CD4-positive, alpha-beta T cell (primary cell): ENCODE data around the gene ADAM22. TPM values are rescaled to one million over a fixed set of nuclear protein-coding genes. Genes with fewer than 3 reads are reported as not detected.

ENCODE experiments used
- ATAC-seq: fragments of 200-7000 bp; cut with Tn5 transposase; one replicate; pipeline ENCODE4 v1.10.0; 2022; ENCODE audit warnings: mild to moderate bottlenecking; ENCODE audit not compliant: poor library complexity
- CTCF ChIA-PET: fragments of 350-600 bp; sonication (Branson Sonifier 250); formaldehyde crosslinking; loops from one replicate; lab custom pipeline; 2021; ENCODE audit warnings: antibody characterized with exemption, inconsistent platforms; lab: Charles Lee
- POLR2A ChIA-PET: fragments of 350-600 bp; sonication (Branson Sonifier 250); formaldehyde crosslinking; loops from one replicate; lab custom pipeline; 2021; ENCODE audit warnings: antibody characterized with exemption, inconsistent platforms; lab: Charles Lee
- DNase-seq, 14 experiments: peaks; one replicate each; pipeline ENCODE4 v3.0.0-alpha.2; 2013 to 2020; ENCODE audit warnings: mixed read lengths in 2 of 14
- H3K27ac ChIP-seq, 2 donors: one replicate each; pipeline versions ENCODE4 v1.5.1 to v1.7.0; 2013; ENCODE audit warnings: low read length in 2 of 2, low read depth in 1 of 2, mild to moderate bottlenecking in 1 of 2
- H3K27me3 ChIP-seq, 2 experiments: 1 replicate in 1 of 2; 2 replicates in 1 of 2; pipeline versions ENCODE4 v1.6.1 to v1.7.0; 2013; ENCODE audit warnings: low read length in 2 of 2, control low read depth in 1 of 2, mild to moderate bottlenecking in 1 of 2, moderate library complexity in 1 of 2; ENCODE audit not compliant: insufficient read depth in 2 of 2, control insufficient read depth in 1 of 2
- H3K36me3 ChIP-seq: one replicate; pipeline ENCODE4 v1.6.1; 2013; ENCODE audit warnings: low read length, control low read depth; ENCODE audit not compliant: insufficient read depth
- H3K4me1 ChIP-seq: one replicate; pipeline ENCODE4 v1.6.1; 2013; ENCODE audit warnings: low read length, control low read depth; ENCODE audit not compliant: insufficient read depth
- H3K4me3 ChIP-seq: one replicate; pipeline ENCODE4 v1.5.1; 2013; ENCODE audit warnings: mild to moderate bottlenecking, low read length, moderate library complexity
- H3K9me3 ChIP-seq, 2 experiments: 1 replicate in 1 of 2; 2 replicates in 1 of 2; pipeline versions ENCODE4 v1.6.1 to v1.7.0; 2013; ENCODE audit warnings: low read length in 2 of 2, mild to moderate bottlenecking in 2 of 2, control low read depth in 1 of 2, moderate library complexity in 1 of 2; ENCODE audit not compliant: control insufficient read depth in 1 of 2, insufficient read depth in 1 of 2
- H3K27ac Mint-ChIP-seq: one replicate; pipeline ENCODE4 v1.8.0; 2020; ENCODE audit warnings: mixed read lengths
- H3K27me3 Mint-ChIP-seq: one replicate; pipeline ENCODE4 v1.8.0; 2021; ENCODE audit warnings: mixed read lengths
- H3K36me3 Mint-ChIP-seq: one replicate; pipeline ENCODE4 v1.8.0; 2021; ENCODE audit warnings: low read depth, mixed read lengths
- H3K4me1 Mint-ChIP-seq: one replicate; pipeline ENCODE4 v1.8.0; 2021; ENCODE audit warnings: low read depth, mixed read lengths
- H3K4me3 Mint-ChIP-seq: one replicate; pipeline ENCODE4 v1.8.0; 2020; ENCODE audit warnings: mild to moderate bottlenecking, mixed read lengths
- H3K9me3 Mint-ChIP-seq: one replicate; pipeline ENCODE4 v1.8.0; 2020; ENCODE audit warnings: mixed read lengths
- CTCF ChIP-seq: fragments of 200-600 bp; IDR thresholded peaks from one replicate; pipeline ENCODE4 v1.8.0; 2022; ENCODE audit warnings: antibody characterized with exemption, mild to moderate bottlenecking
- intact Hi-C, 2 experiments: fragments of 100-400 bp; cut with DNase I in 1 of 2; cut with micrococcal nuclease in 1 of 2; formaldehyde crosslinking; loops; one replicate each; pipeline versions ENCODE4 v1.15.1 to v1.9.0; 2023 to 2025; cut with DNase I, micrococcal nuclease
- total RNA-seq, 174 experiments: library from RNA in 2 of 174; stranded (reverse) in 2 of 174; gene quantifications; one replicate each; pipeline ENCODE4 v1.2.3 and lab custom pipeline; 2021 to 2026

The ADAM22 gene
- total RNA-seq, 2 experiments from 2014 or later, result 0.60 to 0.64 TPM

- Histone ChIP-seq H3K9me3 (no peaks in the 10 kb centered on the region), H3K27ac (no peak overlapping the region), H3K4me3 (no peak overlapping the region), H3K4me1 (no peaks in the 10 kb centered on the region), H3K36me3 (no peaks in the 10 kb centered on the region), H3K27me3 (no peaks in the 10 kb centered on the region)
- no peak for TF ChIP-seq CTCF
- Mint-ChIP-seq H3K27me3 (no peaks in the 10 kb centered on the region), H3K36me3 (peaks cover 23% of the 10 kb centered on the region), H3K27ac (no peak overlapping the region), H3K4me3 (no peak overlapping the region), H3K9me3 (no peaks in the 10 kb centered on the region), H3K4me1 (no peaks in the 10 kb centered on the region)
- DNase-seq (no peak), ATAC-seq (no peak)
- ChIA-PET CTCF (no interaction called here), POLR2A (no interaction called here)
- intact Hi-C loops, result no loop called here
Observed at GRCh38 chr7:88150033-88150432, 216.0 kb downstream of the ADAM22 start.

GRCh38 chr7:88151119-88151790 is 217.2 kb downstream of the ADAM22 start:
- H3K27ac ChIP-seq, result no peak overlapping the region
- Mint-ChIP-seq H3K4me1 (no peaks in the 10 kb centered on the region), H3K27ac (no peak overlapping the region), H3K4me3 (no peak overlapping the region), H3K27me3 (no peaks in the 10 kb centered on the region), H3K9me3 (no peaks in the 10 kb centered on the region), H3K36me3 (peaks cover 17% of the 10 kb centered on the region)
- POLR2A ChIA-PET, result no interaction called here
- TF ChIP-seq CTCF, result no peak
- H3K36me3 ChIP-seq, result no peaks in the 10 kb centered on the region
- DNase-seq, result no peak
- no peaks in the 10 kb centered on the region for H3K9me3 ChIP-seq
- no peaks in the 10 kb centered on the region for H3K4me1 ChIP-seq
- intact Hi-C loops, result no loop called here
- no peaks in the 10 kb centered on the region for H3K27me3 ChIP-seq
- no peak overlapping the region for H3K4me3 ChIP-seq
- no peak for ATAC-seq
- CTCF ChIA-PET, result no interaction called here

- H3K27ac ChIP-seq, result no peak overlapping the region
- CTCF ChIA-PET, result no interaction called here
- ATAC-seq, result no peak
- peaks cover 9% of the 10 kb centered on the region for H3K9me3 Mint-ChIP-seq
- intact Hi-C loops, result no loop called here
- POLR2A ChIA-PET, result no interaction called here
- no peak for TF ChIP-seq CTCF
- peaks cover 36% of the 10 kb centered on the region for H3K36me3 Mint-ChIP-seq
- H3K36me3 ChIP-seq, result no peaks in the 10 kb centered on the region
- no peaks in the 10 kb centered on the region for H3K4me1 ChIP-seq
- DNase-seq, result no peak
- no peak overlapping the region for H3K4me3 Mint-ChIP-seq
- H3K4me3 ChIP-seq, result no peak overlapping the region
- no peak overlapping the region for H3K27ac Mint-ChIP-seq
- H3K9me3 ChIP-seq, result no peaks in the 10 kb centered on the region
- H3K27me3 ChIP-seq, result no peaks in the 10 kb centered on the region
- no peaks in the 10 kb centered on the region for H3K4me1 Mint-ChIP-seq
- H3K27me3 Mint-ChIP-seq, result no peaks in the 10 kb centered on the region
Observed at GRCh38 chr7:88153378-88153777, 219.3 kb downstream of the ADAM22 start.
